Hepatocyte (in vitro differentiated cells): ENCODE data around the gene CYFIP1.

Experiments used
- CTCF ChIP-seq: fragments of 200-600 bp; sonication (generic); IDR thresholded peaks from 2 replicates; pipeline ENCODE4 v1.5.1; 2016; ENCODE audit warnings: antibody characterized with exemption, mild to moderate bottlenecking; ENCODE audit not compliant: poor library complexity
- EZH2 ChIP-seq: fragments of 200-600 bp; sonication (generic); IDR thresholded peaks from 2 replicates; pipeline ENCODE4 v1.6.1; 2016; ENCODE audit warnings: antibody characterized with exemption, mild to moderate bottlenecking, borderline replicate concordance
- EZH2phosphoT487 ChIP-seq: fragments of 200-600 bp; sonication (generic); IDR thresholded peaks from one replicate; pipeline ENCODE4 v1.6.1; 2018; ENCODE audit warnings: antibody characterized with exemption, mild to moderate bottlenecking, low read depth, moderate library complexity; ENCODE audit not compliant: unreplicated experiment, severe bottlenecking

- TF ChIP-seq CTCF, result no peak
- no peak for TF ChIP-seq EZH2
- no peak for TF ChIP-seq EZH2phosphoT487
Observed at GRCh38 chr15:22867886-22868285, 112.3 kb downstream of the CYFIP1 start.
